HG03060 (cell line): ENCODE data around the gene SASH1.

ENCODE experiments used
- ATAC-seq: cut with Tn5 transposase; IDR thresholded peaks from one replicate; pipeline ENCODE4 v1.9.1; 2021; ENCODE audit warnings: low read depth, moderate number of reproducible peaks; ENCODE audit not compliant: unreplicated experiment

Gene SASH1

DNA sequence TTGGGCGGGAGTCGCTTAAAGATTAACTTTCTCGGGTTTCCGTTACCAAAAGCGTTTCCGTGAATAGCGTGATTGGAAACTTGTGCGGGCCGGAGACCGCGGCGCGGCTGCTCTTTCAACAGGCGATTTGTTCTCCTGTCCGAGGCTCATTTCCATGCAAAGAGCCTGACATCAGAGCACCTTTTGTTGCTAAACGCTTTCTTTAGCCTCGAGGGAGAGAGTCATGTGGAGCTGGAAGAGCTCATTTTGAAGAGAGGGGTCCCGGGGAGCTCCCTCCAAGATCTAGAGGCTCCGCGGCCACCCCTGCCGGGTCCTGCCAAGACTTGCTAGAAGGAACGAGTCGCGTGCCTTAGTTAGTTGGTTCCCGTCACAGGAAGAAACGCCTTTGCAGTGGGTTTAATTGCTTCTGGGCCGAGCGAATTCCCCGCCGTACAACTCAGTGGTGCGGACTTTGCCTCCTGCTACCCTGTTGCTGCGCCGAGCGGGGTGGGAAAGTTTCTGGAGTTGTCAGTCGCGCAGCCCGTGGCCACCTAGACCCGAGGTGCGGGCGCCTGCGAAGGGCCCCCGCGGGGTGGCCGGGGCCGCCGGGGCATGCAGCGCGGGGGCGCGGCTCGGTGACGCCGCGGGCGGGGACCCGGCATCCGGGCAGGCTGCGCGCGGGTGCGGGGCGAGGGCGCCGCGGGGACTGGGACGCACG lies at the start of gene SASH1:
SASH1 (plus strand) TSS at position 489 of the 697 bp plus-strand sequence. CDS start 230 bp downstream, outside the sequence.
- ATAC-seq = peak; percentile 52

DNA sequence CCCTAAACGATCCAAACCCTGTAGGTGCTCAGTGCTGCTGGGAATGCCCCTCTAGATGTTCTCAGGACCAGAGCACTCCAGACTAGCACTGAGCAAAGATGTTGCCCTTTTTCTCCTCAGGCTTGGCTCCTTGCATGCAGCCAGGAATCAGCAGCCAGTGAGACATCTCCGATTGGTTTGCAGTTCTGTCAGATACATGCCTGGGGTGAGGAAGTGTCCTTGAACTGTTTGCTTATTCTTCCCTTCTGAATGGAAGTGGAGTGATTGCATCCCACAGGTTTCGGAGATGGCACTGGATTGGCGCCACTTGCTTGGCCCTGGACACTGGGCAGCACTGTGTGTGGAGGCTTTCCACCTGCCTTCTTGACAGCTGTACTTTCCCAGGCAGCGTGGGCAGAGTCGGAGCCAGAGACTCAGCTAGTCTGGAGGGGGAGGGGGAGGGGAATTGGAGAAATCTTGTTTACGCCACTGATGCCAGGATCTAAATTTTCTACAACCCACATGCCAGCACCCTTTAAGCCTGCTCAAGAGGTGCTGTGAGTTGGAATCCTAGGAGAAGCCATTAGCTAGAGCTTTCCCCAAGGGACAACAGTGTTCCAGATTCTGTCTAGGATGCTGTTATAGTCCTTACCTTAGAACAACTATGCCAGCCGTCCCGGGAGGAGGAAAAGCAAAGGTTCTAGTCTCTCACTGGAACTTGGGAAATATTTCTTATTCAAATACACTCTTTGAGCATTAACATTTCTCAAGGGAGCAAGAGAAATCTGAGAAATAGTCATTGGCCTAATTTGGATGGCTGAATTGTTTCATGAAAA lies 49.2 kb upstream of the SASH1 start:
- no peak for ATAC-seq

DNA sequence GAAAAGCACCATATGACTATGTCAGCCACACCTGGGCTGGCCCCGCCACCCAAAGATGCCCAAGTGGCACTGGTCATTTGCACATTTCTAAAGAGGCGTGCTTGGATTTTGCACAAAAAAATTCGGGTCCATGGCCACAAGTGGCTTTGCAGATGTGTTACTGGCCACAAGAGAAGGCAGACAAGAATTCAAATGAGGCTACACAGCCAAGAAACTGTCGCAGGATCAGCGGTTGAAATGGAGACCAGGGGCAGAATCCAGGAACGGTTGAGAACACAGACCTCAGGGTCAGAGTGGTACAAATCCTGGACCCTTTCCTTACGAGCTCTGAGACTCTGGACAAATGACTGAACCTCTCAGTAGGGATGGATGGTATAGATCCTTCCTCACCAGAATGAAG lies 48.6 kb upstream of the SASH1 start:
- no peak for ATAC-seq

DNA sequence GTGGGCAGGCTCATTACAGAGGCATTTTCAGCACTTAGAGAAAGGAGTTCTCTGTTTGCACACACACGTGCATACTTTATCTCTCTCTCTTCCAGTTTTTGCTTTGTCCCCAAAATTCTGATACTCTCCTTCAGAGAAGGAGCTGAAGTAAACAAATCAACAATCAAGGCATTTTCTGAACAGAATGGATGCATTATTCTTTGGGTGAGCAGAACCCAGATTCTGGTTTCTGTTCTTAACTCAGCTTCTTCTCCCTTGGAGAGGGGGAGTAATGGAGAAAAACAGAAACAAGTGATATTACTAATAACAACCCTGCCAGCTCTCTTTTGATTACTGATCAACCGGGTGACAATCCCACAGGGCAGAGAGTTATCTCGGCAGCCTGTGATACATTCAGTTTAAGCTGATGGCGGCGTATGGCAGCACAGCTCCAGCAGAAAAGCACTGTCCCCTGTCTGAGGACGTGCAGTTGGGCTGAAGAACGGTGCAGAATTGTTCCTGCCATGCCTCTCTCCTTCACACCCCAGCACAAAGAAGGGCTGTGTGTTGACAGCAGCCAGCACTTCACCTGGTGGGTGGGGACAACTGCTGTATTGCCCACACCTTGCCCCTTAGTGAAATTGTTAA lies 47.3 kb upstream of the SASH1 start:
- no peak for ATAC-seq

DNA sequence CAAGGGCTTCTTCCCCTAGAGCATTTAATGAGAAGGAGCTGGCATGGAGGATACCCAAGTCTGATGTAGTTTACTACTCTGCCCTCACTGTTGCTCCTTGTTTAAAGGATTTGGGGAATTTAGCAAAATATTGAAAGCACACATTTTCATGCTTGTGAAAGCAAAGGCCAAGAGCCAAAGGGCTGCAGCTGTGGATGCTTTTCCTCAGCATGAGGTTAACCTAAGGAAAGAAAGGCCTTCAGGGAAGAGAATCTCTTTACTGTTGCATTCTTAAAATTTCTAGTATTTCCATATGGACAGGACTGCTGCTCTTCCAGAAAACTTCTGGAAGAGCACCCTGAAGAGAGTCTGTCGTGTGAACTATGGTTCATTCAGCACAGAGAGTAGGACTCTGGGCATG lies 45.9 kb upstream of the SASH1 start:
- ATAC-seq = no peak

- no peak for ATAC-seq
Observed at GRCh38 chr6:148298683-148299082, 44.0 kb upstream of the SASH1 start.

- no peak for ATAC-seq
Observed at GRCh38 chr6:148303616-148304015, 39.0 kb upstream of the SASH1 start.

- ATAC-seq = no peak
Observed at GRCh38 chr6:148304976-148305375, 37.7 kb upstream of the SASH1 start.

DNA sequence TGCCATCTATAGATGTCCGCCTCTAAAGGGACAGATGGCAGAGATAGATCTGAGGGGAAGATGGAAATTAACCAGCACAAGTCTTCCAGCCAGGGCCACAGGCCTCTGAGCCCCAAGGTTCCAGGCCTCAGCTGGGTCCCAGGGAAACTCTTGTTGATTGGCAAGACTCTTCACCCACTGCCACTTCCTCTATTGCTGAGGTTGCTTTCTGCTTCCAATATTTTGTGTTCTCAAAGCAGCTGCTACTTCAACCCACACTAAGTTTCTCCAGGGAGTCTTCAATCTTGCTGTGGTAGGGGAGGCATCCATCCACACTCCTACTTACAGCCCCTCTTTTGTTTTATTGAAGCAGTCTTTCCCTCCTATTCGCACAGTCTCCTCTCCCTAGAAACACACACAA lies 36.4 kb upstream of the SASH1 start:
- ATAC-seq = no peak

DNA sequence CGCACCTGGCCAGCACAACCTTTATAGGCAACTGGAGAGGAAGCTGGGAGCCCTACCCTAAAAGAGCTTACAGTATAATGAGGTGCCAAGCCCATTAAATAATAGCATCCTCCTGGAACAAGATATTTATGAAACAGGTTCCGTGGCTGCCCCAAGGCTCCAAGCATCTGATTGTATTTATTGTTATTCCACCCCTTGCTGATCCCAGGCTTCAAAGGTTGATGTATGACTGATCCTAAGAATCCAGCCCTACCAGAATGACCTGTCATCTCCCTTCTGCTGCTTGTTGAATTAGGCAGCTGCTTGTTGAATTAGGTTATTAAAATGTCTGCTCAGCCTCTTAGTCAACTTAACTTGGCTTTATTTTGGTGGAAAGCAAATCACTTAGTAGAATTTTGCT lies 35.2 kb upstream of the SASH1 start:
- no peak for ATAC-seq

GRCh38 chr6:148309301-148309700 lies 33.3 kb upstream of the SASH1 start:
- no peak for ATAC-seq

DNA sequence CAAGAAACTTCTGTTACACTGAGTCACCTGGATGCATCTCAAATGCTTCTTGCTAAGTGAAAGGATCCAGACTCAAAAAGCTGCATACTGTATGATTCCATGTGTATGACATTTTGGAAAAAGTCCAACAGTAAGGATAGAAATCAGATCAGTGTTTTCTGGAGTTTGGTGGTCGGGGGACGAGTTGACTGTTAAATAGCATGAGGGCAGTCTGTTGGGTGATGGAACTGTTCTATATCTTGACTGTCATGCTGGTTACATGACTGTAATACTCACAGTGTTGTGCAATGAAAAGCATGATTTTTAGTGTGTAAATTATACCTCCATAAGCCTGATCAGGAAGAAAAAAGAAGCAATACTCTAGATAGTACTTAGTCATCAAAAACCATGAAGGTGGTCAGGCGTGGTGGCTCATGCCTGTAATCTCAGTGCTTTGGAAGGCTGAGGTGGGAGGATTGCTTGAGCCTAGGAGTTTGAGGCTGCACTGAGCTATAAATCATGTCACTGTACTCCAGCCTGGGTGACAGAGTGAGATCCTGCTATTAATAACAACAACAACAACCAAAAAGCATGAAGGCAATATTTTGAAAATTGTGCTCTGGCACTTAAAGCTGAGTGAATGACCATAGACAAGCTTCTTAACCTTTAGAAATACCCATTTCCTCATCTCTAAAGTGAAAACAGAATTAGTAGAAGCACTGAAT lies 30.5 kb upstream of the SASH1 start:
- no peak for ATAC-seq

GRCh38 chr6:148313488-148313887 lies 29.1 kb upstream of the SASH1 start:
- ATAC-seq = no peak

GRCh38 chr6:148316308-148316707 lies 26.3 kb upstream of the SASH1 start:
- no peak for ATAC-seq

DNA sequence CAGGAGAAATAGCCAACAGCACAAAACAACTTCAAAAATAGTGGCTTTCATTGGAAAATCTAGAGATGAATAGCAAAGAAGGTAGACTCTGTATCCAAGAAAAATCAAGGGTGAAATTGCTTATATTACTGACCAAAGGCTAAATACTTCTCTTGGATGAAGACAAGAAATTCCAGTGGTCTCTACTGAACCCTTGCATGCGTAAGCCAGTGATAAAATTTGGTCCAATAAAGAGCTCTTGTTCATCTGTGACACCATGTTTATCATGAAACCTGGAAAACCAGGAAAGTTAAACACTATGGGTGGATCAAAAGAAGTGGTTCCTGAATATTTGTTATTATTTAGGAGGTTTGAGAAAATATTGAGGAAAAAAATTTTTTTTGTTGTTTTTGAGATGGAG lies 25.6 kb upstream of the SASH1 start:
- ATAC-seq = no peak

DNA sequence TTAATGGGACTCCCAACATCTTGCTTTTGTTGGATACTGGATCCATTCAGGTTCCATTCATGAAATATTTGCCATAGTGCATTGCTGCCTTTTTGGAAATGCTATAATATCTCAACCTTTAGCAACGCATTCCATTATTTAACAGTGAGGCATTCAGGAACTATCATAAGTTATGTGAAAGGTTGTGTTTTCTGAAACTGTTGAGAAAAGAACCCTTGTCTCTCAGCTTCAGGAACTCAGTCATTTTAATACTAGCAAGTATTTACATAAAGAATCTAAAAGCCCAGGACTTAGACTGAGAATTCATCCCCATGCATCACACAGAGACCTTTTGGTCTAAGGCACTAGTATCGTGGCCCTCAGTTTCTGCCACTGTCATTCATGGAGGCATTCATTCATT lies 24.9 kb upstream of the SASH1 start:
- ATAC-seq = no peak

DNA sequence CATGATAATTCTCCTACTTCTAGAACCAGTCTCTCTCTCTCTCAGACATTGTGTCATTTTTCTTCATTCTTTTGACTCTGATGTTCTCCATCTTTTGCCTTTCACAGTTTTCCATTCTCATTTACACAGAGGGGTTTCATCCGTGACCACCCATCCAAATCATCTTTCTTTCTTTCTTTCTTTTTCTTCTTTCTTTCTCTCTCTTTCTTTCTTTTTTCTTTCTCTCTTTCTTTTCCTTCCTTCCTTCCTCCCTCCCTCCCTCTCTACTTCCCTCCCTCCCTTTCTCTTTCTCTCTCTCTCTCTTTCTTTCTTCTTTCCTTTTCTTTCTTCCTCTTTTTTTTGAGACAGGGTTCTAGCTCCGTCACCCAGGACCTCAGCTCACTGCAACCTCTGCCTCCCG lies 19.9 kb upstream of the SASH1 start:
- ATAC-seq = no peak

DNA sequence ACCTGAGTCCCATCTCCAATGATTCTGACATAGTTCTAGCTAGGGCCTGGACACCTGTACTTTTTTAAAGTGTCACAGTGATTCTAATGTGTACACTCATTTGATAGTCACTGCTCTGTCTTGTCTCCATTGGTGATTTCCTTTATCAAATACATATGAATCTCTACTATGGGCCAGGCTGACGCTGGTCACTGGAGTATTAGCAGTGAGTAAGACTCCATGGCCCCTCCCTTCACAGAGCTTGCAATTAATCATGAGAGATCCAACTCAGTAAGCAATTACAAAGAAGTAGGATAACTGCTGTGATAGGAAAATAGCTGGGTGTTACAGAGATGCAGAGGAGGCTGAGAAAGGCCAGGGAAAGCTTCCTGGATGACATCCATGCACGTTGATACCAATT lies 19.3 kb upstream of the SASH1 start:
- no peak for ATAC-seq

DNA sequence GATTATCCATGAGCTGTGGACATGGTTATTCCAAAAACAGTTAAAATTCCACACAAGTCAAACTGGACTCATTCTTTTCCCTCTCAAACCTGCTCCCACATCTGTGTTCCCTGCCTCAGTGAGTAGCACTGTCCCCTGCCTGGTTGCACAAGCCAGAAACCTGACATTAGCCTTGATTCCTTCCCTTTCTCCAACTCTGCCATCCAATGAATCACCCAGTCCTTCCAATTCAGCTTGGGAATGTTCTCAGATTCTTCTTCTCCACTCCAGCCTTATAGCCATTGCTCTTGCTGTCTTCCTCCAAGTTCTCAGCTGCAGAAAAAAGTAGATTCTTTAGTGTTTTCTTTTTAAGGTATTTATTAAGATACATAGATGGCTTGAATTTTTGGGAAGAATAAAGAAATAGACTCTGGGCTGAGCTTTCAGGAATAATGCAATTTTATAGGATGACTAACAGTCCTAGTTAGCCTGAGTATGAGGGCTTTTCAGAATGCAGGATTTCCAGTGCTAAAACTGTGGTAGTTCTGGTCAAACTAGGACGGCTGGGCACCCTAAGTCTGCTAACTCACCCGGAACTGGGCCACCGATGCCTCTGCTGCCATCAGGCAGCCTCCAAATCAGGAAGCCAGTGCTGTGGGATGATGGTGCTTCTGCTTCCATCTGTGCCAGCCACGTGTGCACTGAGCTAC lies 18.2 kb upstream of the SASH1 start:
- ATAC-seq = no peak

- ATAC-seq = no peak
Observed at GRCh38 chr6:148325316-148326068, 17.1 kb upstream of the SASH1 start.
